HG03565 (cell line): Measurements from ENCODE around the gene MEF2B.
"Not testable (repeated sequence)": the region's sequence is repeated elsewhere in the genome, so short reads cannot be mapped to it uniquely, and the experiment has no call there.

Experiments used
- ATAC-seq: cut with Tn5 transposase; IDR thresholded peaks from one replicate; pipeline ENCODE4 v1.9.1; 2021; ENCODE audit warnings: mild to moderate bottlenecking, moderate library complexity; ENCODE audit not compliant: unreplicated experiment

The MEF2B gene

DNA sequence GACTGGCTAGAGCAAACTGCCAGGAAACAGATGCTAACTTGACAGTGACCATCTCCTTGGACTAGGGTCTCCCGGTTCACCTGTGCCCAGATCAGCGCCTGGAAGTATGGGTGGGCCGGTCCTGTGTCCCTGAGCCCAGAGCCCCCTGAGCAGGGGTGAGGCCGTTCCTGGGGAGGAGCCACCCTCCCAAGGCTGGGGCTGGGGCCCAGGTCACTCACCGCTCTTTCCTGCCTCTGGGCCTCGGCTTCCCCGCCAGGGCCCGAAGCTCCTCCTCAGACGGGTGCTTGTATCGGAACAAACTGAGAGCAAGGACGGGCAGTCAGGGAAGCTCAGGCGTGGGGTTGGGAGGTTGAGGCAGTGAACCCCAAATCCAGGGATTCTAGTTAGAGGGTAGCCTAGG lies 37.2 kb downstream of the MEF2B start:
- ATAC-seq, result no peak

GRCh38 chr19:19131989-19132388 lies 38.1 kb downstream of the MEF2B start:
- no peak for ATAC-seq

DNA sequence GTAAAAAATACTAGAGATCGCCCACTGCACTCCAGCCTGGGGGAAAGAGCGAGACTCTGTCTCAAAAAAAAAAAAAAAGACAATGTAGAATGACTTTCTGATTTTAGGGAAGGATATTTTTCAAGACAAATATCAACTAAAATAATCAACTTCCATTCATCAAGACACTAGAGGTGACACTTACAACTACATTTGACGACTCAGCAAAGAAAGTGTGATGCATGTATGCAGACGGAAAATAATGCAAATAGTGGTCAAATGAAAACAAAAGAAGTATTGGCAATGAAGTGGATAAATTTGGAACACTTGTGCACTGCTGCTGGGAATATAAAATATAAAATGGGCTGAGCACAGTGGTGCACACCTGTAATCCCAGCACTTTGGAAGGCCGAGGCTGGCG lies 44.0 kb downstream of the MEF2B start:
- ATAC-seq, result no peak

- ATAC-seq, result no peak
These were observed 46.7 kb downstream of the MEF2B start for GRCh38 chr19:19123386-19123785.

- no peak for ATAC-seq
These were observed 47.2 kb downstream of the MEF2B start for GRCh38 chr19:19122902-19123301.

DNA sequence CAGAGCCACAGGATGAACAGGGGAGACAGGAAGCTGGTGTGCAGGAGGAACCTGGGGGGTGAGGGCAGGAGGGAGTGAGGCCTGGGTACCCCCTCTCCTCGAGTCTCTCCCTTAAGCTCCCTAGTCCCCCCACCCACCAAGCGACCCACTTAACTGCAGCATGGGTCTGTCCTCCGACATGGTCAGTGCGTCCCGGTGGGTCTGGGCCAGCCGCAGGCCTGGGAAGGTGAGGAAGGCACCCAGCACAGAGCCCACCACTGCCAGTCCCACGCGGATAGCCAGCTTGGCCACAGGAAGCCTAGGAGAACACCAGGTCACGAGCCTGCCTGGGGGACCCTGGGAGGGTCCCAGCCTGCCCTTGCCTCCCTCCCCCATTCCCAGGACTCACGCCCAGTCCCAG lies 48.7 kb downstream of the MEF2B start:
- no peak for ATAC-seq

DNA sequence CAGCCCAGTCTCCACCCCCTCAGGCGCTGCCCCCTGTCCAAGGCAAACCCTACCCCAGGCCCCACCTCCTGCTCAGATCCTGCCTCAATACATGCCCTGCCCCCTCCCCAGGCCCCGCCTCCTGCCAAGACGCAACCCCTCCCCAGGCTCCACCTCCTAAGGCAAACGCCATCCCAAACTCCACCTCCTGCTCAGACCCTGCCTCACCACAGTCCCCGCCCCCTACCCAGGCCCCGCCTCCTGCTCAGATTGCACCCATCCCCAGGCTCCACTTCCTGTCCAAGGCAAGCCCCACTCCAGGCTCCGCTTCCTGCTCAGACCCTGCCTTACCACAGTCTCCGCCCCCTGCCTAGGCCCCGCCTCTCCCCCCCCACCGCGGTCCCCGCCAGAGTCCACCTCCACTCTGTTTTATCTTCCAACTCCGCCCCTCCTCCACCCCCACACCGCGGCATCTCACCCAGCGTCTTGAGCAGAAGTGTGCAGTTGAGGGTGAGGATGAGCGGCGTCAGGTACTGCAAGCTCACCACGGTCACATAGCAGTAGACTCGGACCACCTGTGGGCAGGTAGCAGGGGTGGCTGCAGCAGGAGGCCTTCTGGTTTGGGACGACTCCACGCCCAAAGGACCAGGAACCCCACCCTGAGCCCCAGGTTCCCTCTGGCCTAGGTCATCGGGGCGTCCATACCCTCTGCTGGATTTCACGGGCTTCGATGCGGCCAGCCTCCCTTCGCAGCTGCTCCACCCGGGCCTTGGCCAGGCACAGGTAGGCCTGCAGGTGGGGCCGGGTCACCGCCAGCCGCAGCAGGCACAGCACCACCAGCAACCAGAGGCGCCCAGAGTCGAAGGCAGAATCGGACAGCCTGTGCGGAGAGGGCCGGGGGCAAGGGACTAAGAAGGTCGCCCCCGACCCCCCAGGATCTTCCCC lies 49.5 kb downstream of the MEF2B start:
- no peak for ATAC-seq

DNA sequence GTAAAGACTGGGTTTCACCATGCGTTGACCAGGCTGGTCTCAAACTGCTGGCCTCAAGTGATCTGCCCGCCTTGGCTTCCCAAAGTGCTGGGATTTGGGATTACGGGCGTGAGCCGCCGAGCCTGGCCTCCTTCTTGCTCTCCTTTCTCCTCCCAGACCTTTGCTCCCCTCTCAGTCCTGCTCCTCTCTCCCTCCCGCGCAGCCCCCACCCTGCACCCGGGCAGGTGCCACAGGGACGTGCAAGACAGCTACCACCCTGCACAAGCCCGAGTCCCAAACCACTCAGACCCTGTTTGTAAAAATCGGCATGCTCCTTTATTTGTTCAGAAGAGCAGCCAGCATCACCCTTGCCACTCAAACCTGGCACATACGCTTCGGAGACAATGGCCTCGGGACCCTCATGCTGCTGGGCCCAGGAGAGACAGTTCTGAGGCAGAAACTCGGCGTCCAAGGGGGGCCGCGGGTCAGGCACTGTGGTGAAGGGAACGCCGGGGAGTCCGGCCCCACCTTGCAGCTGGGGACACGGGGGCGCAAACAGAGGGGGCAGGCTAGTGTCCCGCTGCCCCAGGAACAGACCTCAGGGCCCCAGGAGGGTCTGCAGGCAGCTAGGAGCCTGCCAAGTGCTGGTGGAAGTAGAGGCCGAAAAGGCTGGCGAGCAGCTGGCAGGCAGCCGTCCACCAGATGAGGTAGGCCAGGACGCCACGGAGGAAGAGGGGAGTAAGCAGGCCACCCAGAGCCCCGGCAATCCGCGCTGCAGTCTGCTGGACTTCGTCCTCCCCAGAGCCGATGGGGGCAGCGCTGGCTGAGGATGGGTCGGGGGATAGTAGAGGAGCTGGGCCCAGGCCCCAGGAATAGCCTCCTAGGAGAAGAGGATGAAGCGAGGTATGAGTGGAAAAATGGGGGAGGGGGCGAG lies 50.5 kb downstream of the MEF2B start:
- ATAC-seq, result no peak

- ATAC-seq, result no peak
These were observed 54.1 kb downstream of the MEF2B start for GRCh38 chr19:19115954-19116353.

- ATAC-seq, result no peak
These were observed 56.9 kb downstream of the MEF2B start for GRCh38 chr19:19113040-19113626.

GRCh38 chr19:19111967-19112580 lies 58.0 kb downstream of the MEF2B start:
- ATAC-seq, result no peak

DNA sequence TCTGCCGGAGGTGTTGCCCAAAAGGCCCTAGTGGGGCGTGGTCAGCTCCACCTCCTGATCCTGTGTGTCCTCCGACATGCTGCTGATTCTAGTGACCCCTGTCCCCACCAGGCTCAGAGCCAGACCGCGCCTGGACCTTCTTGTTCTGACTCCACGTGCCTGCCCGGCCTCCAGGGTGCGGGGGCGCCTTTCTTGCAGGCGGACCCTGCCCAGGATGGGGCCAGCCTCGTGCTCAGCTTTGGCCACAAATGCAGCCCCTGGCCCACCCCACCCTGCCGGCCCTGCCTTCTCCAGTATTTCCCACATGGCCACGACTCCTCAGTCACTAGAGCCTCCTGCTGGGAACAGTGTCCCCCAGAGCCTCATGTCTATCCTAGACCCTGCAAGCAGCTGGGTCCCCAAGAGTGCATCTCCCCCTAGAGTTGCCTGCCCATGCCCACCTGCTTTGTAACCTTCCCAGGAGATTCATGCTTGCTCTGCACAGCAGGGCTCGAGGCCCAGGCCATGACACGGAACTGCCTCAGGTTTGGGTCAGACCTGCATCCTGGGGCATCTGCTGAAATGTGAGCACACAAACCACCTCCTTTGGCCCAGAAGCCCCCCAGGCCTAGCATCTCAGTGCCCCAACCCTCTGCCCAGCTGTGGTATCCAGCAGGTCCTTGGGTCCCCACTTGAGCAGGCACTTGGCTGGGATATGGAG lies 58.8 kb downstream of the MEF2B start:
- no peak for ATAC-seq

GRCh38 chr19:19110410-19111135 lies 59.5 kb downstream of the MEF2B start:
- ATAC-seq, result no peak

DNA sequence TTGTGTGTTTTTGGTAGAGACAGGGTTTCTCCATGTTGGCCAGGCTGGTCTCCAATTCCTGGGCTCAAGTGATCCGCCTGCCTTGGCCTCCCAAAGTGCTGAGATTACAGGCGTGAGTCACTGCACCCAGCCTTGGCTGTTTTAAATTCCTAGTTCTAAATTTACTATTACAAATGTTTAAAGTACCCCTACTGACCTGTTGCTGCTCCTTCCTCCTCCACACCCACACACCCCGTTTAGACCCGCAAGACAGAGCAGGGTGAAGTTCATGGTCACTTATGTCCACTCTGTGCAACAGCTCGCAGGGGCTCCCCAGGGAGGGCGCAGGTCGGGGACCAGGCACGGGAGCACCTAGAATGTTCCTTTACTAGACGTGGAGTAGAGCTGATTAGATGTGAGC lies 60.5 kb downstream of the MEF2B start:
- ATAC-seq, result no peak

DNA sequence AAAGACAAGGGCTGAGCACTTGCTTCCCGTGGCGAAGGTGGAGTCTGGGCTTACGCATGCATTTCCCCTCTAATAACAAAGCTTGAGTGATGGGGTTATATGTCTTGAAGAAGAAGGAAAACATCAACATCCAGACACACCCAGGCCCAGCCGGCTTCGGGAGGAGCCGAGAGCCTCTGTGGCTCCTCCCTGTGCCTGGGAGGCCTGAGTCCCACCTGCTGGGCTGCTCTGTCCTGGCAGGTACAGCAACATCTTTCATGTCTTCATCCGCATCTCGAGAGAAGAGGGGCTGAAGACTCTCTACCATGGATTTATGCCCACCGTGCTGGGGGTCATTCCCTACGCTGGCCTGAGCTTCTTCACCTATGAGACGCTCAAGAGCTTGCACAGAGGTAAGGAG lies 62.4 kb downstream of the MEF2B start:
- ATAC-seq, result no peak

DNA sequence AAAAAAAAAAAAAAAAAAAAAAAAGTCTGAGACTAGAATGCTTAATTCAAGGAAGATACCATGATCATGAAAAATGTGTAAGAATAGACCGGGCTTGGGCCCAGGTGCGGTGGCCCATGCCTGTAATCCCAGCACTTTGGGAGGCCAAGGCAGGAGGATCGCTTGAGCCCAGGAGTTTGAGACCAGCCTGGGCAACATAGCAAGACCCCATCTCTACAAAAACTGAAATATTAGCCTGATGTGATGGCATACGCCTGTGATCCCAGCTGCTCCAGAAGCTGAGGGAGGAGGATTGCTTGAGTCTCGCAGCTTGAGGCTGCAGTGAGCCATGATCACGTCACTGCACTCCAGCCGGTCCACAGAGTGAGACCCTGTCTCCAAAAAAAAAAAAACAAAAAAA lies 63.1 kb downstream of the MEF2B start:
- not testable (repeated sequence) for ATAC-seq

DNA sequence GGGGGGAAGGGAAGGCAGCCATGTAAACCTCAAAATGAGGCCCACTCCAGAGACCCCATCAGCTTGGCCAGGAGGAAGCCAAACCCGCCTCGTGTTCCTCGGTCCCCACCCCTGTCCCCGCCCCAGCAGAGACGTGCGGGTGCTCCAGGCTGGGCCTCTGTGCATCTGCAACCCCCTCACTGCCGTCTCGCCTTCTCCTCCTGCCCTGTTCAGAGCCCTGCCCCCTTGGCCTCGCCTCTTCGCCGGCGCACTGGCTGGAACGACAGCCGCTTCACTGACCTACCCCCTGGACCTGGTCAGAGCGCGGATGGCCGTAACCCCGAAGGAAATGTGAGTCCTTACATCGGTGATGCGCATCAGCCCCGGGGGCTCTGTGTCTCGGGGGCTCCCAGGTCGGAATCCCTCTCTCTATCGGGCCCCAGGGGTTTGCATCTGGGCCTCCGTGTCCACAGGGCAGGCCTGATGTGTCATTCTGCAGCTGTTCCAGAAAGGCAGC lies 64.0 kb downstream of the MEF2B start:
- no peak for ATAC-seq

DNA sequence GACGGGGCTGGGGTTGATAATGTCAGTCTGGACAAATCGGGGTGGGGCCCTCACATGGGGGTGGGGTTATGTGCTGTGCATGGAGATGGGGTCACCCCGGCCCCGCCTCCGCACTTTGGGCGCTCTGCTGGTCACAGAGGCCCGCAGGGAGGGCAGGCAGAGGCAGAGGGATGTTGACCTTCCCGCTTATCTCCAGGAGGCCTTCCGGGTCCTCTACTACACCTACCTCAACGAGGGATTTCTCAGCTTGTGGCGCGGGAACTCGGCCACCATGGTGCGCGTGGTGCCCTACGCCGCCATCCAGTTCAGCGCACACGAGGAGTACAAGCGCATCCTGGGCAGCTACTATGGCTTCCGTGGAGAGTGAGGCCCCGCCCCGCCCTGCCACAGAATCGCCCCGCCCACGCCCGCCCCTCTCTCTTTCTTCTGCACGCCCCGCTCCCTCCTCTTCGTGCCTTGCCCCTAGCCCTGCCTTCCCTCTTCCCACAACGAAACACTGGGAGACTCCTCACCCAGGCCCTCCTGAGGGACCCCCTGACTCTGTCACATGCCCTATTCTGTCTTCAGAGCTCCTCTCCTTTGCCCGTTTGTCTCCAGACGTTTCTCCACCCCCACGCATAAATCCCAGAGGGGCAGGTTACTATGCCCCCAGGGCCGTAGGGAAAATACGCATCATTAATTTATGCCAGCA lies 64.6 kb downstream of the MEF2B start:
- ATAC-seq, result no peak

GRCh38 chr19:19103167-19103566 lies 66.9 kb downstream of the MEF2B start:
- ATAC-seq, result no peak
